ENCODE data around the gene MED1.

Gene MED1

DNA sequence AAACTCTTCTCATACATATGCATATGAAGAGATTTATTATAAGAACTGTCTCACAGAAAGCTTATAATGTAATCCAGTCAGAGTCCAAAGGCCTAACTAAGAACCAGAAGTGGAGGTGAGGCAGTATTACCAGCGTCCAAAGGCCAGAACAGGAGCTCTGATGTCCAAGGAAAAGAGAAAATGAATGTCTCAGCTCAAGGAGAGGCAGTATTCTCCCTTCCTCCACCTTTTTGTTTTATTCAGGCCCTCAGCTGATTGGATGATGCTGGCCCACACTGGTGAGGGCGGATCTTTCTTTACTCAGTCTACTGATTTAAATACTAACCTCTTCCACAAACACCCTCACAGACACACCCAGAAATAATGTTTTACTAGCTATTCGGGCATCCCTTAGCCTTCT, 93.1 kb downstream of the MED1 start:
- no peak for DNase-seq

- no peak for DNase-seq
Observed at GRCh38 chr17:39357488-39357887, 93.6 kb downstream of the MED1 start.

Measured in activated gamma-delta T cell treated with Interleukin-2 at 50 U/mL for 16 hours (primary cell).